HG02870 (cell line): Measurements from ENCODE around the gene OGFRL1.

Experiments
- ATAC-seq: cut with Tn5 transposase; IDR thresholded peaks from one replicate; pipeline ENCODE4 v1.9.1; 2021; ENCODE audit warnings: mild to moderate bottlenecking, moderate library complexity; ENCODE audit not compliant: unreplicated experiment

OGFRL1 gene

DNA sequence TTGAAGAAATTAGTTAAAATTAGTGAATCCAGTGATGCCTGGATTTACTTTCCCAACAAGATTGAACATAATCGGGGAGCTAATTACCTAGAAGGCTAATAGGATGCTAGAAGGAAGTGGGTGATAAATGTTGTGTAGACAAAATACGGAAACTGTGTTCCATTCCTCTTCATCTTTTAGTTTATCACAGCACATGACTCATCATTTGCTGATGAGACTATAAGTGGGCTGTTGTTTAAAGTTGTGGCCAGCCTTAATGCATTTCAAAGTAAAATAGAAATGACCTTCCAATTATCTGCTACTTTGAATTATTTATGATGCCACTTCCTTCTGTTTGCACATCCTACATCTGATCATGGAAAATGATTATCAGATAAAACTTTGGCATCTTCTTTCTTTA is 43.4 kb downstream of the OGFRL1 start:
- ATAC-seq: no peak

DNA sequence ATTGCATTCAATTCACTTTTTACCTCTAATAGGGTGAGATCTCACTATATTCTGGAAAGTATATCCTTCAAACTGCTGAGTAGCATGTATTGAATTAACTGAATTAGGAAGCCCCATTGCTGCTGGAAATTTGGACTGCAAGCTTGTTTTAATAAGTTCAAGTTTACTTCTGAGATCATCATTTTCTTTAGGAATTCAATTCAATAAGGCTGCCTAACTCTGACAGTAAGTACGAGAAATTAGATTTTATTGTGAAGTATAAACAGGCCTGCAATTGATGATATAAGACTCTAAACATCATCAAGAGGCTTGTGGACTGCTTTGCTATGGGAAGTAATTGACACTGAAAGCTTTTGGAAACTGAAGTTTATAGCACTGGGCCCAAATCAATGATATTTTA is 44.4 kb downstream of the OGFRL1 start:
- no peak for ATAC-seq

DNA sequence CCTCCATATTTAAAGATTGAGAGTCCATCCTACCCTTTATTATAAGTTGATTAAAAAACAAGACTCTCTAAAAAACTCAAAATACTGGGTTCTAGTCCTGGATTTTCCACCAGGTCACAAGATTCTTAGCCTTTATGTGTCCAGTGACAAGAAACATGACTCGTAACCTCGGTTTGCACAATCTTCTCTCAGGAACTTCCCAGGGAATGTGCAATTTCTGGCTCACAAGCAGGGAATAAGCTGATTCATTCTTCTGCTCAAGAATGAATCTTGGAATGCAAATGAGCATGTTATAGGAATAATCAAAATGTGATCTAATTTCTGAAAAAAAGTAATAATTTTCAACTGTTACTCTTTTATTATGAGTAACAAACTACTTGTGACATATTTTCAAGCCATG is 45.1 kb downstream of the OGFRL1 start:
- no peak for ATAC-seq

DNA sequence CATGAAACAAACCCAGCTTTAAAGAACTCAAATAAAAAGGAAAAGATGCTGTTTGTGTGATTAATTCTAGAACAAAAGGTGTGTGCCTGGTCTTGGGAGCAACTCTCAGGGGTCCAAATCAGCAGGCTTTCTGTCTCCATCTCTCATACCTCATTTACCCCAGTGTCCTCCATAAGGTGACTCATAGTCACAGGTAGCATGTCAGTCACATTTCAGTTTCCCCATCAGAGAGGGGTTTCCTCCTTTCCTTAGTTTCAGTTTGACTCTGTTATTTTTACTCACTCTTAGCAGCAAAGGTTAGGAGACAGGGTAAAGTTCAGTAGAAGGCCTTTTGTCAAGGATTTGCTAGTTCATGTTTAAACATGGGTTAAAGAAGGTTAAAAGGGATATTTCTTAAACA is 46.2 kb downstream of the OGFRL1 start:
- peak; percentile 61 for ATAC-seq

DNA sequence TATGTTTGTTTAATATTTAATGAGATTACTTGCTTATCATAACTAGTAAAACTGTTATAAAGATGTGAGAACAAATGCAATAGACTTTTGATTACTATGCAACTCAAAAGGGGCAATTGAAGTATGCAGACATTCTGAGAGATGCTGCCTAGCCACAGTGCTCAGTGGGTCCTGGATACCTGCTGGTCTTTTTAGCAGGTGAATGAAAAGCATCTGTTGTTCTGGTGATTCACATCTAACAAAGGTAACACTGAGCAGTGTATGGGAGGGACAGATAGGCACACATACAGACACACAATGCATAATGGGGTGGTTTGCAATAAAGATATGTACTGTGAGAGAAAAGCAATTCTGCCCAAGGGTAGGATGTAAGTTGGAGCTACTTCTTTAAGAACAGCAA is 46.9 kb downstream of the OGFRL1 start:
- ATAC-seq: no peak

DNA sequence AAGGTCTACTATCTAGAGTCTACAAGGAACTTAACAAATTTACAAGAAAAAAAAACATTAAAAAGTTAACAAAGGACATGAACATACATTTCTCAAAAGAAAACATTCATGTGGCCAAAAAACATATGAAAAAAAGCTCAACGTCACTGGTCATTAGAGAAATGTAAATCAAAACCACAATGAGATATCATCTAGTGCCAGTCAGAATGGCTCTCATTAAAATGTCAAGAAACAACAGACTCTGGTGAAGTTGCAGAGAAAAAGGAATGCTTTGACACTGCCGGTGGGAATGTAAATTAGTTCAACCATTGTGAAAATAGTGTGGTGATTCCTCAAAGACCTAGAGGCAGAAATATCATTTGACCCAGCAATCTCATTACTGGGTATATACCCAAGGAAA is 48.3 kb downstream of the OGFRL1 start:
- no peak for ATAC-seq

DNA sequence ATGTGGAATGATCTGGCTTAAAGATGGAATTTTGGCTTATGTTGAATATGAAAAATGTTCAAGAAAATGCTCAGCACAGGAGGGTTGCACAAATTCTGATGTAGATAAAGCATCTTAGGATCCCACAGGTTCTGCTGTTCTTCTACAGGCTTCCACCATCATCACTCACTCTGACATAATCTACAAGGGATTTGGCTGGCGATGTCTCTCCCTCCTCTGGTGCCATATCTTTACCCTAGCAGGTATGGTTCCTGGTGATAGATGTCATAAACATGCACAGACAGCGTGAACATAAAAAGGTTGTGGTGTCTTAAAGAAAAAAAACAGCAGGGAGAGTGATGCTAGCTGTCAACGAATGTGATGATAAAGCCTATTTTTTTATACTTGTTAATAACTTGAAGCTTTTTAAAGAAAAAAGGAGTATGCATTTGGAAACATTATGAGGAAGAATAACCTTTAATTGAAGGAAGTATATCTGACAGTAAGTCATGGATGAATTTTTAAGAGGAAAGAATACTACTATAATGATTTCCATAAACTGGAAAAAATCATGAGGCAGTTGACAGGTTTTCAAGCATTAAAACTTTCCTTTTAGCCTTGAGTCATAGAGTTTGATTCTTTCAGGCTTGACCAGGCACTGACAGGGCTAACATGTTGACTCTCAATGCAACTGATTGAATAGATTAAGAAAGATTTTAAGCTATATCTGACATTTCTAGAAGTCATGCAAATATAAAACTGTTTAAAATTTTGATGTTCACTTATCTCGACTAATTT is 50.1 kb downstream of the OGFRL1 start:
- no peak for ATAC-seq

DNA sequence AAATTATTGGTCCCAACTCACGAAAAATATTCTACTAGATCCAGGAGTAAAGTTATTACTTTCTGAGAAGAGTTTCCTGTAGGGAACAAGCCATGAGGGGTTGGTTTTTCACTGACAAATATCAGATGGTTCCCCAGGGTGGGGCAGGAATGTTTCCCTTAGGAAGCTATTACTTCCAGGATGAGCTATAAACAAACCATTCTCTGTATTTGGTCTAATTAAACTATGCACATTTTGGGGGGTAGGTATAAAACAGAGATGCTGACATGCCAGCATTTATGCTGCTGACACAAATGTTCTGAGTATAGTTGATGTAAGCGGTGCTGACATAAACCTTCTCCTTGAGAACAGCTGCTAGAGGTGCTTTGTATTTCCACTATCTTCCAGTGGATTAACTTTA is 54.2 kb downstream of the OGFRL1 start:
- ATAC-seq: no peak

DNA sequence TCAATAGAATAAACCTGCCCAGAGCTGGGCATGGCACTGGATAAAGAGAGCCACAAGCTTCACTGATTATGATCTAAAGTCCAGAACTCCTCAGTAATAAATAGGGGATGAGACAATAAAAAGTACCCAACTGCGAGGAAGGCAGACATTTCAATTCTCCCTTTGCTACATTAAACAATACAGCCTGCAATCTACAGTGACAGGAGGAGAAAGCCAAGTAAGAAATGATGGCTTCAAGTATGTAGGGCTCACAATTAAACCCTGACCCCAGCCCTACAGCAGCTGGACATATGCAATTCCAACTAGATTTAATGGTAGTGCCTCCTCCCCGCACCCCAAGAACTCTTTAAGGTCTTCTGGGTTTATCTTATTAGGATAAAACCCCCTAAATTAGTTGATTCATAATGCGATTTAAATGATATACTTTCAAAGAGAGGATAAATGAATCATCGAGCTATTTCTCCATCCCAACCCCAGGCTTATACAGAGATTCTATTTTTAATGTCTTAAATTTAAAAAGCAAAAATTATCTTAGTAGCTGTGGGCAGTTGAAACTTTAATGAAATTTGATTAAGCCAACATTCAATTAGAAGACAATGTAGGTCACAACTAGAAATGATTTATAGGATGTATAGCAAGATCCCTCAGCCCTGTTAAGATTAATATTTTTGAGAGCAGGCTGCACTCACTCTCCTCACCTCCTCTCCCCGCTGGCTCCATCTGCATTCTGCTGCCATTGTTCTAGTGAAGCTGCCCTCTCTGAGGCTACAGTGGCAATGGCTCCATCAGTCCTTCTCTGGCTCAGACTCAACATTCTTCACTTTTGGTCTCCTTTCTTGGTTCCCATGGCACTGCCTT is 57.1 kb downstream of the OGFRL1 start:
- no peak for ATAC-seq

DNA sequence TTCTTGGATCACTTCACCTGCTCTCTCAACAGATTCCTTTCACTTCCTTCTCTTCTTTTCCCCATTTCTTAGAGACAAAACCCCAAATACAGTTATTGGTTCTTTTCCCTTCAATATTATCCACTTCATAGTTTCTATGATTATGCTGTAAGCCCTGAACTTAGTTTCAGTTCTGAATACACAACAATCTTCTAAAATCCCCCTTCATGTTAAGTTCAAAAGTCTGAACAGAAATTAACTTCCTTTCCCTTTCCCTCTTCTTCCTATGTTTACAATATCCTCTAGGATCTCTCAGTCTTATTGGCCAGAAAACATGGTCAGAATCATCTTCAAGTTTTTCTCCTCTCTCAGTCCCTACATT is 57.7 kb downstream of the OGFRL1 start:
- no peak for ATAC-seq

DNA sequence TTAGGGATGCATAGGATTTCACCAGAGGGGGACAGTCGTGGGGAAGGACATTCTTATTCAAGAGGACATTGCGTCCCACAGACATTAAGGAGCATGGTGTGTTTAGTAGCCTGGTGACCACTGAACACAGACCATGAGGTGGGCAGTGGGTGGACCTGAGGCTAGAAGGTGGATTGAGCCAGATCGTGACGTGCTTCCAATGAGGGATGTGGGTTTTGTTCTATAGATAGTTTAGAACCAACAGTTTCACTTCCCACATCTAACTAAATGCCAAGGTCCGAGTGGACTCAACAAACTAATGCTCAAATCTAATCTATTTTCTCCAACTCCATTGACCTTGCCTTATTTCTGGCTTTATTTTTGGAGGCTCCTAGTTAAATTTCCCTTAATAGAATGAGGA is 58.5 kb downstream of the OGFRL1 start:
- ATAC-seq: no peak

DNA sequence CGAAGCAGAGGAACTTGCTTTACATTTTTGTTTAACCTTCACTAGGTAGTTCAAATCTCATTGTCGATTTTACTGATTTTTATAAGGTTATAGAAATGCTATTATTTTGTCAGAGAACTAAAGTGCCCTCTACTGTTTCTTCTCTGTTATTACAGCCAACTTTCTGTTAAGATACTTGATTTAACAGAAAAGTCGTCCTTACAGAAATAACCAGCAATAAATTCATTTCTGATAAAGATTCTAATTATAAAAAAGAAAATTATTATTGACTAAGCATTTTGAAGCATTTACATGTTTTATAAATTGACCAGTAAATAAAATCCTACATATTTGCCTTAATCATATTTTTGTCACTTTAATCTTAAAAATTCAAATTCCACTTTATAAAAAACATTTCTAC is 60.8 kb downstream of the OGFRL1 start:
- no peak for ATAC-seq

DNA sequence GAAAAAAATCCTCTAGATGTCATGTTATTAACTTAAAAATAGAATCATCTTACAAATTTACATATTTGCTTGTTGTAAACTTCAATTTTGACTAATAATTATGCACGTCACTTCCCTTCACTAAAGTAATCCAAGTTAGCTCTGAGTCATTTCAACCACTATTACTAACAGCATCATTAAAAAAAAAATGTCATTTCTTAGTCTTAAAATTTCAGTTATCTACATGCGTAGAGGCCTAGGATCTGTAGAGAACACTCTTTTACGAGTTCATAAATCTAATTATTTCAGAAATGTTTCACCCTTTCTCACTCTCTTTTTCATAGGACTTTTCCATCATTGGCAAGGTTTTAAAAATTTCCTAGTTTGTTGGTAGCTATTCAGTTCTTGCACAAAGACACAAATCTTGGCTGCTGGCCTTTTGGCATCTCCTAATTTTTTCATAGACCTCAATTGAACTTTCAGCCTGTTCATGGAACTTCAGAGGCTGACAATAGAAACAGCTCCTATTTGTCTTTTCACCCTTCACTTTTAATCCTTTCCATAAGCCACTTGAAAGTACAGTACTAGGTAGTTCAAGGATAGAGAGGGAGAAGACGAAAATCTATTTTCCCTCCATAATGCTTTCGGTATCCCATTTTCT is 61.5 kb downstream of the OGFRL1 start:
- no peak for ATAC-seq

DNA sequence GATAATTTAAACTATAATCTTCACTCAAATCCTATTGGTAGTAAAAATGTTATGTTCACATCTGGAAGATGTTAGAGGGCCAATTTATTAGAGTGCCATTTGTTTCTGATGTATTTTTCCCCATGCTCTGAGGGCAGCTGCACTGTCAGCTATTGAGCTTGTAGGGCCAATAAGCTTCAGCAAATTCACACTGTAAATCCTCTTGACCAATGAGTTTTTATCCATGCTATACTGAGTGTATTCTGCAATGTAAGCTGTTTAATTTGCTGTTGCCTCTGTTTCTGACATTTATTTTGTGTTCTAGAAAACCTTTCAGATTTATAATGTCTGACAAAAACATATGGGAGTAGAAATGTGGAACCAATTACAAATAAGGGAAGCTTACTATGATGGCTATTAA is 62.6 kb downstream of the OGFRL1 start:
- no peak for ATAC-seq
